Posterior cingulate gyrus (tissue), 11 donors: ENCODE data around the gene MYO1G.
"Not testable (repeated sequence)": the region's sequence is repeated elsewhere in the genome, so short reads cannot be mapped to it uniquely, and the experiment has no call there.

Experiments
- DNase-seq, 10 donors: peaks; one replicate each; pipeline versions ENCODE4 v3.0.0 to v3.0.0-alpha.2; 2020 to 2021; ENCODE audit warnings: mixed read lengths in 3 of 10
- intact Hi-C: fragments of 100-400 bp; cut with DNase I; formaldehyde crosslinking; loops from one replicate; pipeline ENCODE4 v1.15.1; 2023

The MYO1G gene

GRCh38 chr7:44958645-44959344 lies 20.0 kb downstream of the MYO1G start:
- DNase-seq: no peak
- intact Hi-C loops: no loop called here

DNA sequence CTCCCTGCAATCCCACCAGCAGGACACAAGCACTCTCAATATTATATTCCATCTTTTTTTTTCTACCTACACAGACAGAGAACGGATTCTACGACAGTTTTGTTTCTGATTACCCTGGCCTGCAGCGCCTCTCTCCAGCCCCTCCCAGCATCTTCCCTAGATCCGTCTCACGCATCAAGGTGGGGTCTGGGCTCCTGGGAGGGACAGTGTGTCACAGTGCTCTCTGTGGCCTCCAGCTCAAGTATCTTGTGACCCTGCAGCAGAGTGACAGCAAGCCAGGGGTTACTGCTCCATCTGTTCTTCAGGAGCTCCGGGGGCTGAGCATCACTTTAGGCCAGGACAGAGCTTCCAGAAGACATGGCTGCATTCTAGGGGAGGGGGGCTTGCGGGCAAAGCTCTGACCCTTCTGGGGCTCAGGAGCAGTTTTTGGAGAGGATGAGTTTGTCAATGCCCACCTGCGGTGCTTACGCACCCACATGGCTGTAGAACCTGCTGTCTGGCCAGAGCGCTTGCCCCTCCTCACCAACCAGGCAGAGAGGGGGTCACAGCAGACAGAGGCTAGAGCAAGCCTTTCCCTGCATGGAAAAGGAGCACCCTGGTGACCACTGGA lies 22.6 kb downstream of the MYO1G start:
- intact Hi-C loops: no loop called here
- no peak for DNase-seq

- no peak for DNase-seq
- intact Hi-C loops: no loop called here
Observed at GRCh38 chr7:44955733-44956132, 23.1 kb downstream of the MYO1G start.

- intact Hi-C loops: no loop called here
- DNase-seq: no peak
Observed at GRCh38 chr7:44953156-44953555, 25.7 kb downstream of the MYO1G start.

DNA sequence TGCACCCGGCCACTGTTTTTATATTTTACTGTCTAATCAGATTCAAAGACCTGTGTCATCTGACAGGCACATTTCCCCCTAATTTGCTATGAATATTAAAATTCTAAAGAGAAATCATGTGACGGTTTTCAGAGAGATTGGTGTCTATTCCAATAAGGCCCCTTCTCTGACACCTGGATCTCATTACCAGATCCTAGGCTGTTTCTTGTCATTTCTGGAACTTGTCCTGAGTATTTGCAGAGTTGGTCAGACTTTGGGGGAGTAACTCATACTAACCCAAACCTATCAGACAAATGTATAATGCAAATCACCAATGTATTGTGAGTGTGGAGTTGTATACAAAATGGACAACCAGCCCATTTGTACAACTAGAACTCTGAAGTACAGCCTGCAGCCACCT lies 29.5 kb downstream of the MYO1G start:
- intact Hi-C loops: no loop called here
- no peak for DNase-seq

- intact Hi-C loops: no loop called here
- DNase-seq: no peak
Observed at GRCh38 chr7:44945479-44945878, 33.3 kb downstream of the MYO1G start.

GRCh38 chr7:44944821-44945220 lies 34.0 kb downstream of the MYO1G start:
- intact Hi-C loops: no loop called here
- DNase-seq: peak in 1 of 10 donors; percentile 19

DNA sequence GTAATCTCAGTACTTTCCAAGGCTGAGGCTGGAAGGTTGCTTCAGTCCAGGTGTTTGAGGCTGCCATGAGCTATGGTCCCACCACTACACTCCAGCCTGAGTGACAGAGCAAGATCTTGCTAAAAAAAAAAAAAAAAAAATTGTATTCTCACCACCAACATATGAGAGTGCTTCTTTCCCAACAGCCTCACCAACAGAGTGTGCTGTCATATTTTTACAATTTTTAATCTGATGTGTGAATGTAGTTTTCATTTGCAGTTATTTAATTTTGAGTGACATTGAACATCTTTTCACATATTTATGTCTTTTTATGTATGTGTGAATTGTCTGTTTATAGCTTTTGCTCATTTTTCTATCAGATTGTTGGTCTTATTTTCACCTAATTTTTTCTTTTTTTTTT lies 35.2 kb downstream of the MYO1G start:
- DNase-seq: no peak
- intact Hi-C loops: no loop called here

DNA sequence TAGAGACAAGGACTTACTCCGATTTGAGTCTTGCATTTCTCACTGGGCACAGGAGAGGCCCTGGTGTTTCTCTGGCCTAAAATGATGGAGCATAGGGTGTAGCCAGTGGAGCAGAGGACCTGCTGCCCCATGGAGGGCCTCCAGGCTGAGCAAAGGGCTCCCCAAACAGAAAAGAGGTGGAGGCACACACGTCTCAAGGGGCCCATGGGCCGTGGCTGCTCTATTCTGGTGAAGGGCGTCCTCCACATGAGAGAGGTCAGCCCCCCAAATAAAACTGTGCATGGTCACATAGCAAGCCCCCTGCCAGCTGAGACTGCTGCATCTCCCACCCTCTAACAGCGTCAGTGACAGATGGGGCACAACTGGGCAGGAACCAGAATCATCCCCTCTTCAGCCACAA lies 41.4 kb downstream of the MYO1G start:
- intact Hi-C loops: no loop called here
- DNase-seq: peak in 1 of 10 donors; percentile 9

GRCh38 chr7:44936322-44936721 lies 42.5 kb downstream of the MYO1G start:
- peak in 1 of 10 donors; percentile 29 for DNase-seq
- intact Hi-C loops: no loop called here

DNA sequence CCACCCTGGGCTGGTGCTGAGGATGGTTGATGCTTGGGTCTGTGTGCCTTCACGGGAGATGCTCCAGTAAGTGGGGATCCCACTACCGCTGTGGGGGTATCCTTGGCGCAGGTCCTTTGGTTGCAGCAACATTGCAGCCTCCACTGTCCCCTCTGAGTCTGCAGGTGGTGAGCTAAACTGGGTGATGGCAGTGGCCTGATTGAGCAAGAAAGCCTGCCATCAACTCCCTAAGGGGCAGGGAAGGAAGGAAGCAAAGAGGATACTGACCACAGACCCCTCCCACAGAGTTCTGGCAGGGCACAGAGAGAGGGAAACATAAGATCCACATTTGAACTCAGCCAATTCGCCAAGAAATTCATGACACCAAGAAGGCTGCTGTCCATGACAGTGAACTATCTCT lies 43.2 kb downstream of the MYO1G start:
- intact Hi-C loops: no loop called here
- peak in 1 of 10 donors; percentile 39 for DNase-seq

GRCh38 chr7:44935016-44935415 lies 43.8 kb downstream of the MYO1G start:
- intact Hi-C loops: no loop called here
- peak in 1 of 10 donors; percentile 7 for DNase-seq

- intact Hi-C loops: not testable (repeated sequence)
- peak in 1 of 10 donors; percentile 10 for DNase-seq
Observed at GRCh38 chr7:44934510-44934909, 44.3 kb downstream of the MYO1G start.

DNA sequence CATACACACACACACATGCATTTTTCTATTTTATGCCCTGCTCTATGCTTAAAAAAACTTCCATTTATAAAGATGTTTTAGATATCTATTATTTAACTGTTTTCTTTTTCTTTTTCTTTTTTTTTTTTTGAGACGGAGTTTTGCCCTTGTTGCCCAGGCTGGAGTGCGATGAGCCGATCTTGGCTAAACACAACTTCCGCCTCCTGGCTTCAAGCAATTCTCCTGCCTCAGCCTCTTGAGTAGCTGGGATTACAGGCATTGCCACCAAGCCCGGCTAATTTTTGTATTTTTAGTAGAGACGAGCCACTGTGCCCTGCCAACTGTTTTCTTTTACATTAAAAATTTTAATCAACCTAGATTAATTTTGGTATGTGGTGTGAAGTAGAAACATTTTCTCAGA lies 47.9 kb downstream of the MYO1G start:
- intact Hi-C loops: no loop called here
- no peak for DNase-seq

DNA sequence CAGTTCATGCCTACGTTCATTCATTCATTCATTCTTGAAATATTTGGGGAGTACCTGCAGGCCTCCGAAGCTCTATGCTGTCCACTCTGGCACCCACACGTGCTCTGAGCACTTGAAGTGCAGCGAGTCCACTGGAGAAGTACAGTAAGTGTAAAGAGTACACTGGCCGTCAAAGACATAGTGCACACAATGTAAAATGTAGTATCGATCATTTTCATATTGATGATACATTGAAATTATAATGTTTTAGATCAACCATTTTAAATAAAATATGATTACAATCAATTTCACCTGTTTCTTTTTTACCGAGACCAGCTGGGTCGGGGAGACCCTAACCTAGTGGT lies 56.5 kb downstream of the MYO1G start:
- peak in 1 of 10 donors; percentile 1 for DNase-seq
- intact Hi-C loops: loop anchor here (1.0 to 5.0 kb wide), 3 partner anchors 35 to 210 kb away; partner anchors contain the start of gene PURB

DNA sequence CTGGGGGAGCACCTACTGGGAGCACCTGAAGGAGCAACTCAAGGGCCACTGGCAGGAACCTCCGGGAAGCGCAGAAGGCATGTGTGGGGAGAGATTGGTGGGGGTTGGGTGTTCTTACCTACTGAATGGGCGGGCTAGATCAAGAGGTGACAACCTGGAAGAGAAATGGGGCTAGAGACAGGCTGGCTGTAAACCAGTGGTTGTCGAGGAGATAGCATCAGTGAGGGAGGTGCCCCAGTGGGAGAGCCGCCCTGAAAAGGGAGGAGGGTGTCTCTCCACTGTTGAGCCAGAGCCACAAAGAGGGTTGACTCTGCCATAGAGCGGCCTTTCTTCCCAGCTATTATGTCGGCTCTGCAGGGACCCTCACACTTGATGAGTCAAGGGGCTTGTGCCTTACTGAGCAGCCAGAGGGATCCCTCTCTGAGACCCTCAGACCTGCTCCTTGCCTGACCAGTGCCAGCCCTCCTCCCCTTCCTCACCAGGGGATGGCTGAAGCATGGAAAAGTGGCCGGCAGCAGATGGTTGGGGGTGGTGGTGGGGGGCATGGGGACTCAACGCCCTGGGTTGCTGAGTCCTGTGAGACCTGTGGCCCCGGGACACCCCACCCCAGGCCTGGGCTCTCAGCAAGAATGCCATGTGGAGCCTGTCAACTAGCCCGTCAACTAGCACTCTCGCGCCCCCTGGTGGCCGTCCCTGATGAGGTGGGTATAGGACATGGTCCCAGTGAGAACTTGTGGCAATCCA lies 57.0 kb downstream of the MYO1G start:
- DNase-seq: peak; percentile 77 to 98 (median 94)
- intact Hi-C loops: loop anchor here (1.0 to 5.0 kb wide), 3 partner anchors 34 to 211 kb away; partner anchors contain the start of gene PURB

- intact Hi-C loops: loop anchor here (5.0 kb wide), 2 partner anchors 33 to 212 kb away; partner anchors contain the start of gene PURB
Observed at GRCh38 chr7:44920119-44920518, 58.7 kb downstream of the MYO1G start.

GRCh38 chr7:44918029-44918428 lies 60.8 kb downstream of the MYO1G start:
- no peak for DNase-seq
- intact Hi-C loops: no loop called here

More at GRCh38 chr7:44920119-44920518, 58.7 kb downstream of the MYO1G start:
- DNase-seq: no peak

- peak in 1 of 10 donors; percentile 52 for DNase-seq
- intact Hi-C loops: no loop called here
Observed at GRCh38 chr7:44917465-44917864, 61.4 kb downstream of the MYO1G start.

- intact Hi-C loops: no loop called here
- DNase-seq: peak in 3 of 10 donors; percentile 18 to 87 (median 64)
Observed at GRCh38 chr7:44914992-44915607, 63.7 kb downstream of the MYO1G start.

DNA sequence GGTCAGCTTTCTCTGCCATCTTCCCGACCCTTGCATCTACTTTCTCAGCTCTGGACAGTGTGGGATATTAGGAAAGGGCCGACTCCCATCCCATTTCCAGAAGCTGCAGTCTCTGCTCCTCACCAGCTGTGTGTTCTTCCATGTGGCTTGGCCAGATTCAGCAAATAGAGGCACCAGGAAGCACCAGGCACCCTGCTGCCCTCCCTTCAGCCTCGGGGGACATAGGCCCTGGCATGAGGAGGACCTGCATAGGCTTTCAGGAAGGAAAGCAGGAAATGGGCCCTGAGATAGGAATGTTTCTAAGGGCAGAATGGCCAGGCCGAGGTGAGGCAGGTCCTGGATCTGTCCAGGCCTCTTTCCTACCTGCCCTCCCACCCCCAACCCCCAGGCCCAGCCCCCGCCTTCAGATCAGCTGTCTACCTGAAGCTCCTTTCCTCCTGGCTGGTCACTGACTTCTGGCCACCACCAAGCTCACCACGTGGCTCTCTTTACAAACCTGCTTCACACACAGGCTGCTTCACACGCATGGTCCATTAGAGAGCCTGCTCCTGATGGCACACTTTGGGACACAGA lies 66.0 kb downstream of the MYO1G start:
- intact Hi-C loops: no loop called here
- DNase-seq: no peak
